GM12801 (cell line): ENCODE measurements around the gene YTHDF1.

Experiments used
- TF ChIP-seq, protein P1 (sequence below): IDR thresholded peaks from one replicate; pipeline ENCODE4 v1.5.1; 2011; ENCODE audit warnings: control low read depth; ENCODE audit not compliant: insufficient read length; ENCODE audit errors: extremely low read depth

The YTHDF1 gene

DNA sequence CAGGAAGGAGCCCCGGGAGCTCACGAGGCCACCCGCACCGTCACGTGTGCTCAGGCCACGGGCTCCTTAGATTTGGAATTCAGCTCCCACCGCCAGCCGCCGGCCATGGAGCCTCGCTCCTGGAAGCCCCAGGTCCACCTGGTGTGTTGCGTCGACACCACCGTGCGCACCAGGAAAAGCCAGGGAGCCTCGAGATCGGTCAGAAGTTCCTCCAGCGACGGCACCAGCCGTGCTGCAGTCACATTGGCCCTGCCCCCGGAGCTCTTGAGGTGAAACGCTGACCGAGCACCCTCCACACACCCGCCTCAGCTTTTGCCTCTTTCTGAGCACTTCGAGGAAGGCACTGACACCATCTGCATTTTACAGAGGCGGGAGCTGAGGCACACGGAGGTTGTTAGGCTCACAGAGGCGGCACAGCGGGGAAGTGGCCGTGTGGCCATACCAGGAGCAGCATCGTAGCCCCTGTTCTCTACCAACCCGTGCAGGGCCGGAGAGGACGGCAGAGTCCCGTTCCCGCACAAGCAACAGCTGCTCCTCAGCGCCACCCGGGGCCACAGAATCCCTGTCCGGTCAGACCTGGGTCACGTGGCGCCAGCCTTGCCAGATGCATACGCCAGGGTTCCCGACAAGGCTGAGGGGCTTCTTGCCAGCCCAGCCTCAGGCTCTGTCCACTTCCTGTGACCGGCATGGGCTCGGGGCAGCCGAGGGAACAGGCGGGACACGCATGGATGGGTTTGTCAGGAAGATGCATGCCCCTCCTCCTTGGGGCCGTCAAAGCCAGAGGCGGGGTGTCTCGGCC is 30.8 kb upstream of the YTHDF1 start:
- TF ChIP-seq, protein P1, sequence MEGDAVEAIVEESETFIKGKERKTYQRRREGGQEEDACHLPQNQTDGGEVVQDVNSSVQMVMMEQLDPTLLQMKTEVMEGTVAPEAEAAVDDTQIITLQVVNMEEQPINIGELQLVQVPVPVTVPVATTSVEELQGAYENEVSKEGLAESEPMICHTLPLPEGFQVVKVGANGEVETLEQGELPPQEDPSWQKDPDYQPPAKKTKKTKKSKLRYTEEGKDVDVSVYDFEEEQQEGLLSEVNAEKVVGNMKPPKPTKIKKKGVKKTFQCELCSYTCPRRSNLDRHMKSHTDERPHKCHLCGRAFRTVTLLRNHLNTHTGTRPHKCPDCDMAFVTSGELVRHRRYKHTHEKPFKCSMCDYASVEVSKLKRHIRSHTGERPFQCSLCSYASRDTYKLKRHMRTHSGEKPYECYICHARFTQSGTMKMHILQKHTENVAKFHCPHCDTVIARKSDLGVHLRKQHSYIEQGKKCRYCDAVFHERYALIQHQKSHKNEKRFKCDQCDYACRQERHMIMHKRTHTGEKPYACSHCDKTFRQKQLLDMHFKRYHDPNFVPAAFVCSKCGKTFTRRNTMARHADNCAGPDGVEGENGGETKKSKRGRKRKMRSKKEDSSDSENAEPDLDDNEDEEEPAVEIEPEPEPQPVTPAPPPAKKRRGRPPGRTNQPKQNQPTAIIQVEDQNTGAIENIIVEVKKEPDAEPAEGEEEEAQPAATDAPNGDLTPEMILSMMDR = no peak

DNA sequence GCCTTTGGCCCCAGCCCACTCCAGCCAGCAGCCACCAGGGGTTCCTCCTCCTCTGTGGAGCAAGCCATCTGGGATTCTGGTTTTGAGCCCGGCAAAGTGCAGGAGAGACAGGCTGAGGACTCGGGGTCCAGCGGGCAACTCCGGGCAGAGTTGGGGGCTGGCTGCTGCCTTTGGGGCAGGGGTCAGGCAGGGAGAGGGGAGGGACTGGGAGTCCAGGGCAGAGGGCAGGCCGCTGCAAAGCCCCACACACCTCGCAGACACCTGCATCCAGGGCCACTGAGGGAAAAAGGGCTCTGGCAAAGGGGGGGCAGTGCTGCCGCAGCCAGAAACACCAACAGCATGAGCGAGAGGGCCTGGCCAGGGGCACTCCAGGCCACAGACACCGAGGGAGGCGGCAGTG is 28.5 kb upstream of the YTHDF1 start:
- TF ChIP-seq, protein P1 = no peak

DNA sequence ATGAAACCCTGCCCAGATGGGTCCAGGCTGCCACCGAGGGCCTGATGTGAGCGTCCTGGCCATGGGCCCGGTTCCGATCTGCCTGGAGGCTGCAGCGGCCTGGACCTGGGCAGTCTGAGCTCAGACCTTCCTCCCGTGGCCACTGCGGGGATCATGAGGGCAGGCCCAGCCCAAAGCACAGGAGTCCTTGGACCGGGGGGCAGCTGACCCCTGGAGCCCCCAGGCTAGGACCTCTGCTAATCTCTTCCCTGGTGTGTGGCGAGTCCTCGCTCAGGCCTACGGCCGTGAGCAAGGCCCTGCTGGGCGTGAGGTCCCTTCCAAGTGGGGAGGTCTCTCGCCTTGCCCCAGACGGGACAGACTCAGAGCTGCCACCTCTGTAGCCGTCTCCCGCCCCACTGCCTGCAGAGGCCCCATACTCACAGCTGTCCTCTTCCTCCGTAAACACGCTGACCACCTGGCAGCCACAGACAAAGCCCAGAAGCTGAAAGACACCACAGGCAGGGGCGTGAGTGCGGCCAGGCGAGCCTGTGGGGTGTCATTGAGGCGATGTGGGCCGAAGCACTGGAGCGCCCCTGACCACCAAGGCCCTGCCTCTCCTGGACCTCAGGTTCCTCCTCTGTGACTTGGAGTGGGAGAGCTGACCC is 27.8 kb upstream of the YTHDF1 start:
- TF ChIP-seq, protein P1 = no peak

DNA sequence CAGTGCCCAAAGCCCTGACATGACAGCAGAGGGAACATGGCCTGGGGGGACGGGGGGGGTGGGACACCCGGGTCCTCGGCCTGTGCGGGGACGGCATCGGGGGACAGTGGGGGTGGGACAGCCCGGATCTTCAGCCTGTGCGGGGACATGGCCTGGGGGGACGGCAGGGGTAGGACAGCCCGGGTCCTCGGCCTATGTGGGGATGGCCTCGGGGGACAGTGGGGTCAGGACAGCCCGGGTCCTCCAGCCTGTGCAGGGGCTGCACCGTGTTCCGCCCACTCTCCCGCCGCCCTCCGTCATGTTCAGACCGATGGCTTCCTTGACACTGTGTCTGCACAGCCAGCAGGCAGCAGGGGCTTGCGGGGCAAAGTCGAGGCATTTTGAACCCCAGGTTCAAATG is 26.8 kb upstream of the YTHDF1 start:
- TF ChIP-seq, protein P1 = no peak

DNA sequence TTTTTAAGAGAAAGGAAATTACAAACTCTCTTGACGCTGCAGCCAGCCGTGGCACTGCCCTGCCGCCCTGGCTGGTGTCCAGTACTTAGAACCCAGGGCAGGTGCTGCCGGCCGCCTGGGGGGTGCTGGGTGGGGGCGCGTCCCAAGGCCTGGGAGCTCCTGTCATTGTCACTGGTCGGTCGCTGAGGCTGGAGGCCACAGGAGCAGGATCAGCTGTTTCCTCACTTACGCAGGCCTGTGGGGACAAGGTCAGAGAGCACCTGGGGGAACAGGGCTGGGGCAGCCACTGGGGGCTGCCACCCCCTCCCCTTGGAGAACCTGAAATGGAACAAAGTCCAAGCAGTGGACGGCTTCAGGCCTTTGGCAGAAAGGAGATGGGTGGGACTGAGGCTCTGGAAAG is 25.3 kb upstream of the YTHDF1 start:
- TF ChIP-seq, protein P1 = no peak

DNA sequence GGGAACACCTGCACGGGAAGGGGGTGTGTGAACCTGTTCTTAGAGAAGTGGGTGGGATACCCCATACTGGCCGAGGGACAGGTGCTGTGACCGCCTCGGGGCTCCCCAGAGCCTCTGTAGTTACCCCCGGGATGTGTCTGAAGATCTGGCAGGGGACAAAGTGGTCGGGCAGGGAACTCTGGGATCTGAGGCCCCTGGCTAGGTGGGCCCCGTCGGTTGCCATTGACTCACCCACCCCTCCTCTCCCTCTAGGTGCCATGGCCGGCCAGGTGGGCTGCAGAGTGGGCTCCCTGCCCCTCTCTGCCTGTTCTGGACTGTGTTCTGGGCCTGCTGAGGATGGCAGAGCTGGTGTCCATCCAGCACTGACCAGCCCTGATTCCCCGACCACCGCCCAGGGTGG is 24.1 kb upstream of the YTHDF1 start:
- TF ChIP-seq, protein P1 = no peak

DNA sequence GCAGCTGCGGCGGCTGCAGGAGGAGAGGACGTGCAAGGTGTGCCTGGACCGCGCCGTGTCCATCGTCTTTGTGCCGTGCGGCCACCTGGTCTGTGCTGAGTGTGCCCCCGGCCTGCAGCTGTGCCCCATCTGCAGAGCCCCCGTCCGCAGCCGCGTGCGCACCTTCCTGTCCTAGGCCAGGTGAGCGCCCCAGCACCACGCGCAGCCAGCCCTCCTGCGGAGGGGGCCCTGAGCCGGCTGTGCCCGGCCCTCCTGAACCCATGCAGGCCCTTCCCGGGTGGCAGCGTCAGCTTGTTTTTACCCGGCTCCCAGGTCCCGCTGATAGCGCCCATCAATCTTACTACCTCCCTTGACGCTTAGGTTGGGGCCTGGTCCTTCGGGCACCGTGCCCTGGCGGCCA is 23.5 kb upstream of the YTHDF1 start:
- TF ChIP-seq, protein P1 = no peak
